ENCODE data around the gene OR2B2.
A peak's percentile ranks its signal among the peaks of the same experiment; 100 is the strongest.

OR2B2 gene

GRCh38 chr6:27893059-27893835 is 18.9 kb downstream of the OR2B2 start:
- peak; percentile 61 to 98 (median 83) for DNase-seq

- DNase-seq: no peak
Observed at GRCh38 chr6:27892649-27893058, 19.5 kb downstream of the OR2B2 start.

GRCh38 chr6:27891320-27891875 is 20.8 kb downstream of the OR2B2 start:
- peak in 1 of 5 experiments; percentile 34 for DNase-seq

GRCh38 chr6:27890445-27891319 is 21.5 kb downstream of the OR2B2 start:
- DNase-seq: peak in 4 of 5 experiments; percentile 43 to 98 (median 78)

- peak in 1 of 5 experiments; percentile 51 for DNase-seq
Observed at GRCh38 chr6:27889628-27890444, 22.4 kb downstream of the OR2B2 start.

- DNase-seq: no peak
Observed at GRCh38 chr6:27889275-27889627, 22.9 kb downstream of the OR2B2 start.

- DNase-seq: no peak
Observed at GRCh38 chr6:27888566-27888965, 23.6 kb downstream of the OR2B2 start.

- no peak for DNase-seq
Observed at GRCh38 chr6:27886073-27886472, 26.1 kb downstream of the OR2B2 start.

- DNase-seq: no peak
Observed at GRCh38 chr6:27883136-27883535, 29.1 kb downstream of the OR2B2 start.

GRCh38 chr6:27882624-27883023 is 29.6 kb downstream of the OR2B2 start:
- no peak for DNase-seq

GRCh38 chr6:27879837-27880236 is 32.4 kb downstream of the OR2B2 start:
- no peak for DNase-seq

GRCh38 chr6:27874016-27874415 is 38.2 kb downstream of the OR2B2 start:
- no peak for DNase-seq

- DNase-seq: peak in 3 of 5 experiments; percentile 49 to 95 (median 52)
Observed at GRCh38 chr6:27873021-27873940, 38.9 kb downstream of the OR2B2 start.

- peak in 1 of 5 experiments; percentile 84 for DNase-seq
Observed at GRCh38 chr6:27872642-27873020, 39.6 kb downstream of the OR2B2 start.

- DNase-seq: peak in 4 of 5 experiments; percentile 43 to 97 (median 81)
Observed at GRCh38 chr6:27871924-27872638, 40.1 kb downstream of the OR2B2 start.

- peak in 1 of 5 experiments; percentile 22 for DNase-seq
Observed at GRCh38 chr6:27870291-27870870, 41.8 kb downstream of the OR2B2 start.

- no peak for DNase-seq
Observed at GRCh38 chr6:27868311-27868710, 43.9 kb downstream of the OR2B2 start.

- DNase-seq: peak in 1 of 5 experiments; percentile 61
Observed at GRCh38 chr6:27867945-27868300, 44.3 kb downstream of the OR2B2 start.

GRCh38 chr6:27867051-27867944 is 44.9 kb downstream of the OR2B2 start:
- DNase-seq: peak; percentile 30 to 95 (median 52)
